ENCODE measurements around the gene CD79B.

CD79B gene

GRCh38 chr17:63941751-63942150 lies 9.6 kb upstream of the CD79B start:
- H3K36me3 ChIP-seq (ENCODE audit: insufficient read depth, low read length), result no peaks in the 10 kb centered on the region
- H3K9ac ChIP-seq (ENCODE audit: low read depth, low read length), result no peak overlapping the region
- H3K4me3 ChIP-seq (ENCODE audit: low read length), result no peak overlapping the region
- H3K9me3 ChIP-seq (ENCODE audit: insufficient read depth, low read depth, low read length), result no peaks in the 10 kb centered on the region
- H3K27me3 ChIP-seq (ENCODE audit: insufficient read depth, low read length), result no peaks in the 10 kb centered on the region
- H3K27ac ChIP-seq (ENCODE audit: low read depth, low read length), result no peak overlapping the region
- no peaks in the 10 kb centered on the region for H3K4me1 ChIP-seq (ENCODE audit: insufficient read depth, low read length)
- WGBS, result 94% methylated on average over 23 of the region's 23 CpGs

- 95% methylated on average over 12 of the region's 12 CpGs for WGBS
- H3K4me1 ChIP-seq (ENCODE audit: insufficient read depth, low read length), result no peaks in the 10 kb centered on the region
- no peak overlapping the region for H3K27ac ChIP-seq (ENCODE audit: low read depth, low read length)
- H3K27me3 ChIP-seq (ENCODE audit: insufficient read depth, low read length), result no peaks in the 10 kb centered on the region
- no peak overlapping the region for H3K4me3 ChIP-seq (ENCODE audit: low read length)
- no peaks in the 10 kb centered on the region for H3K9me3 ChIP-seq (ENCODE audit: insufficient read depth, low read depth, low read length)
- H3K36me3 ChIP-seq (ENCODE audit: insufficient read depth, low read length), result no peaks in the 10 kb centered on the region
- no peak overlapping the region for H3K9ac ChIP-seq (ENCODE audit: low read depth, low read length)
Measured at GRCh38 chr17:63941162-63941561, 9.0 kb upstream of the CD79B start.

- Histone ChIP-seq H3K36me3 (ENCODE audit: insufficient read depth, low read length) (no peaks in the 10 kb centered on the region), H3K9ac (ENCODE audit: low read depth, low read length) (no peak overlapping the region), H3K27me3 (ENCODE audit: insufficient read depth, low read length) (no peaks in the 10 kb centered on the region), H3K9me3 (ENCODE audit: insufficient read depth, low read depth, low read length) (no peaks in the 10 kb centered on the region), H3K27ac (ENCODE audit: low read depth, low read length) (no peak overlapping the region), H3K4me3 (ENCODE audit: low read length) (no peak overlapping the region), H3K4me1 (ENCODE audit: insufficient read depth, low read length) (no peaks in the 10 kb centered on the region)
- WGBS, result 94% methylated on average over 14 of the region's 14 CpGs
Measured at GRCh38 chr17:63940584-63940983, 8.5 kb upstream of the CD79B start.

- no peaks in the 10 kb centered on the region for H3K4me1 ChIP-seq (ENCODE audit: insufficient read depth, low read length)
- H3K27ac ChIP-seq (ENCODE audit: low read depth, low read length), result no peak overlapping the region
- no peak overlapping the region for H3K9ac ChIP-seq (ENCODE audit: low read depth, low read length)
- H3K9me3 ChIP-seq (ENCODE audit: insufficient read depth, low read depth, low read length), result no peaks in the 10 kb centered on the region
- H3K27me3 ChIP-seq (ENCODE audit: insufficient read depth, low read length), result no peaks in the 10 kb centered on the region
- WGBS, result 80% methylated on average over 6 of the region's 6 CpGs
- no peaks in the 10 kb centered on the region for H3K36me3 ChIP-seq (ENCODE audit: insufficient read depth, low read length)
- H3K4me3 ChIP-seq (ENCODE audit: low read length), result no peak overlapping the region
Measured at GRCh38 chr17:63939884-63940283, 7.8 kb upstream of the CD79B start.

GRCh38 chr17:63939401-63939800 lies 7.3 kb upstream of the CD79B start:
- 96% methylated on average over 9 of the region's 9 CpGs for WGBS
- H3K4me1 ChIP-seq (ENCODE audit: insufficient read depth, low read length), result no peaks in the 10 kb centered on the region
- H3K36me3 ChIP-seq (ENCODE audit: insufficient read depth, low read length), result no peaks in the 10 kb centered on the region
- H3K9me3 ChIP-seq (ENCODE audit: insufficient read depth, low read depth, low read length), result no peaks in the 10 kb centered on the region
- H3K27ac ChIP-seq (ENCODE audit: low read depth, low read length), result no peak overlapping the region
- no peak overlapping the region for H3K4me3 ChIP-seq (ENCODE audit: low read length)
- no peak overlapping the region for H3K9ac ChIP-seq (ENCODE audit: low read depth, low read length)
- no peaks in the 10 kb centered on the region for H3K27me3 ChIP-seq (ENCODE audit: insufficient read depth, low read length)

GRCh38 chr17:63937920-63938319 lies 5.8 kb upstream of the CD79B start:
- H3K9ac ChIP-seq (ENCODE audit: low read depth, low read length), result no peak overlapping the region
- no peaks in the 10 kb centered on the region for H3K9me3 ChIP-seq (ENCODE audit: insufficient read depth, low read depth, low read length)
- no peak overlapping the region for H3K27ac ChIP-seq (ENCODE audit: low read depth, low read length)
- H3K4me3 ChIP-seq (ENCODE audit: low read length), result no peak overlapping the region
- 90% methylated on average over 4 of the region's 4 CpGs for WGBS
- no peaks in the 10 kb centered on the region for H3K27me3 ChIP-seq (ENCODE audit: insufficient read depth, low read length)
- H3K36me3 ChIP-seq (ENCODE audit: insufficient read depth, low read length), result no peaks in the 10 kb centered on the region
- H3K4me1 ChIP-seq (ENCODE audit: insufficient read depth, low read length), result no peaks in the 10 kb centered on the region

- Histone ChIP-seq H3K27ac (ENCODE audit: low read depth, low read length) (no peak overlapping the region), H3K27me3 (ENCODE audit: insufficient read depth, low read length) (no peaks in the 10 kb centered on the region), H3K4me3 (ENCODE audit: low read length) (no peak overlapping the region), H3K36me3 (ENCODE audit: insufficient read depth, low read length) (no peaks in the 10 kb centered on the region), H3K9ac (ENCODE audit: low read depth, low read length) (no peak overlapping the region), H3K4me1 (ENCODE audit: insufficient read depth, low read length) (no peaks in the 10 kb centered on the region), H3K9me3 (ENCODE audit: insufficient read depth, low read depth, low read length) (no peaks in the 10 kb centered on the region)
- WGBS, result 85% methylated on average over 6 of the region's 6 CpGs
Measured at GRCh38 chr17:63937319-63937718, 5.2 kb upstream of the CD79B start.

- no peaks in the 10 kb centered on the region for H3K27me3 ChIP-seq (ENCODE audit: insufficient read depth, low read length)
- no peaks in the 10 kb centered on the region for H3K9me3 ChIP-seq (ENCODE audit: insufficient read depth, low read depth, low read length)
- 92% methylated on average over 21 of the region's 21 CpGs for WGBS
- no peaks in the 10 kb centered on the region for H3K36me3 ChIP-seq (ENCODE audit: insufficient read depth, low read length)
- H3K9ac ChIP-seq (ENCODE audit: low read depth, low read length), result no peak overlapping the region
- no peak overlapping the region for H3K4me3 ChIP-seq (ENCODE audit: low read length)
- H3K27ac ChIP-seq (ENCODE audit: low read depth, low read length), result no peak overlapping the region
- peaks cover 9% of the 10 kb centered on the region; the same call in 1 of the 2 replicates for H3K4me1 ChIP-seq (ENCODE audit: insufficient read depth, low read length)
Measured at GRCh38 chr17:63934183-63935112, 2.3 kb upstream of the CD79B start.

GRCh38 chr17:63933598-63933997 lies 1.5 kb upstream of the CD79B start:
- H3K4me1 ChIP-seq (ENCODE audit: insufficient read depth, low read length), result peaks cover 9% of the 10 kb centered on the region; the same call in 1 of the 2 replicates
- no peak overlapping the region for H3K9ac ChIP-seq (ENCODE audit: low read depth, low read length)
- H3K27me3 ChIP-seq (ENCODE audit: insufficient read depth, low read length), result no peaks in the 10 kb centered on the region
- no peaks in the 10 kb centered on the region for H3K36me3 ChIP-seq (ENCODE audit: insufficient read depth, low read length)
- no peak overlapping the region for H3K27ac ChIP-seq (ENCODE audit: low read depth, low read length)
- H3K9me3 ChIP-seq (ENCODE audit: insufficient read depth, low read depth, low read length), result no peaks in the 10 kb centered on the region
- H3K4me3 ChIP-seq (ENCODE audit: low read length), result no peak overlapping the region
- 91% methylated on average over 8 of the region's 8 CpGs for WGBS

GRCh38 chr17:63932721-63933120 lies 590 bp upstream of the CD79B start:
- no peaks in the 10 kb centered on the region for H3K27me3 ChIP-seq (ENCODE audit: insufficient read depth, low read length)
- H3K4me3 ChIP-seq (ENCODE audit: low read length), result no peak overlapping the region
- H3K4me1 ChIP-seq (ENCODE audit: insufficient read depth, low read length), result peaks cover 9% of the 10 kb centered on the region; the same call in 1 of the 2 replicates
- 96% methylated on average over 4 of the region's 4 CpGs for WGBS
- H3K36me3 ChIP-seq (ENCODE audit: insufficient read depth, low read length), result no peaks in the 10 kb centered on the region
- no peak overlapping the region for H3K9ac ChIP-seq (ENCODE audit: low read depth, low read length)
- H3K9me3 ChIP-seq (ENCODE audit: insufficient read depth, low read depth, low read length), result no peaks in the 10 kb centered on the region
- no peak overlapping the region for H3K27ac ChIP-seq (ENCODE audit: low read depth, low read length)

GRCh38 chr17:63930951-63931575 lies 1.1 kb downstream of the CD79B start:
- Histone ChIP-seq H3K27ac (ENCODE audit: low read depth, low read length) (no peak overlapping the region), H3K27me3 (ENCODE audit: insufficient read depth, low read length) (no peaks in the 10 kb centered on the region), H3K4me1 (ENCODE audit: insufficient read depth, low read length) (peaks cover 9% of the 10 kb centered on the region; the same call in 1 of the 2 replicates), H3K4me3 (ENCODE audit: low read length) (no peak overlapping the region), H3K9me3 (ENCODE audit: insufficient read depth, low read depth, low read length) (no peaks in the 10 kb centered on the region), H3K9ac (ENCODE audit: low read depth, low read length) (no peak overlapping the region), H3K36me3 (ENCODE audit: insufficient read depth, low read length) (no peaks in the 10 kb centered on the region)
- WGBS, result 71% methylated on average over 16 of the region's 16 CpGs
